ENCODE data around the gene TEAD4. TPM values are rescaled to one million over a fixed set of nuclear protein-coding genes. Genes with fewer than 3 reads are reported as not detected.
A peak's percentile ranks its signal among the peaks of the same experiment; 100 is the strongest.

The TEAD4 gene
- total RNA-seq, 1 donor from 2014 or later, result 30.0 TPM

GRCh38 chr12:2944401-2945047 is 14.7 kb upstream of the TEAD4 start:
- DNase-seq (ENCODE audit: extremely low spot score, unreplicated experiment), result no peak
- H3K27me3 Mint-ChIP-seq (ENCODE audit: unreplicated experiment), result no peaks in the 10 kb centered on the region
- no peaks in the 10 kb centered on the region for H3K4me1 Mint-ChIP-seq (ENCODE audit: unreplicated experiment)
- peaks cover 5% of the 10 kb centered on the region for H3K36me3 Mint-ChIP-seq (ENCODE audit: unreplicated experiment)
- H3K9me3 Mint-ChIP-seq (ENCODE audit: unreplicated experiment), result no peaks in the 10 kb centered on the region
- no peak overlapping the region for H3K4me3 Mint-ChIP-seq (ENCODE audit: unreplicated experiment)
- no peak overlapping the region for H3K27ac Mint-ChIP-seq (ENCODE audit: unreplicated experiment)
- peak; percentile 65 for TF ChIP-seq CTCF (IDR thresholded peaks at IDR 0.05)

- Mint-ChIP-seq H3K4me3 (ENCODE audit: unreplicated experiment) (no peak overlapping the region), H3K36me3 (ENCODE audit: unreplicated experiment) (no peaks in the 10 kb centered on the region), H3K4me1 (ENCODE audit: unreplicated experiment) (no peaks in the 10 kb centered on the region), H3K27ac (ENCODE audit: unreplicated experiment) (no peak overlapping the region), H3K9me3 (ENCODE audit: unreplicated experiment) (no peaks in the 10 kb centered on the region), H3K27me3 (ENCODE audit: unreplicated experiment) (no peaks in the 10 kb centered on the region)
- TF ChIP-seq CTCF (IDR thresholded peaks at IDR 0.05), result no peak
- DNase-seq (ENCODE audit: extremely low spot score, unreplicated experiment), result no peak
Measured at GRCh38 chr12:2949411-2949810, 9.8 kb upstream of the TEAD4 start.

- H3K4me3 Mint-ChIP-seq (ENCODE audit: unreplicated experiment), result no peak overlapping the region
- peaks cover 21% of the 10 kb centered on the region for H3K4me1 Mint-ChIP-seq (ENCODE audit: unreplicated experiment)
- no peak for DNase-seq (ENCODE audit: extremely low spot score, unreplicated experiment)
- TF ChIP-seq CTCF (IDR thresholded peaks at IDR 0.05), result no peak
- H3K27ac Mint-ChIP-seq (ENCODE audit: unreplicated experiment), result no peak overlapping the region
- no peaks in the 10 kb centered on the region for H3K27me3 Mint-ChIP-seq (ENCODE audit: unreplicated experiment)
- H3K36me3 Mint-ChIP-seq (ENCODE audit: unreplicated experiment), result no peaks in the 10 kb centered on the region
- no peaks in the 10 kb centered on the region for H3K9me3 Mint-ChIP-seq (ENCODE audit: unreplicated experiment)
Measured at GRCh38 chr12:2955888-2956287, 3.3 kb upstream of the TEAD4 start.

GRCh38 chr12:2957816-2958431 is 1.3 kb upstream of the TEAD4 start:
- Mint-ChIP-seq H3K27ac (ENCODE audit: unreplicated experiment) (peak overlapping the region; percentile 89), H3K36me3 (ENCODE audit: unreplicated experiment) (no peaks in the 10 kb centered on the region), H3K4me1 (ENCODE audit: unreplicated experiment) (peaks cover 35% of the 10 kb centered on the region), H3K9me3 (ENCODE audit: unreplicated experiment) (no peaks in the 10 kb centered on the region), H3K4me3 (ENCODE audit: unreplicated experiment) (peak overlapping the region; percentile 92), H3K27me3 (ENCODE audit: unreplicated experiment) (no peaks in the 10 kb centered on the region)
- no peak for DNase-seq (ENCODE audit: extremely low spot score, unreplicated experiment)
- no peak for TF ChIP-seq CTCF (IDR thresholded peaks at IDR 0.05)

- peak overlapping the region; percentile 92 for H3K4me3 Mint-ChIP-seq (ENCODE audit: unreplicated experiment)
Measured at GRCh38 chr12:2958432-2959191, 585 bp upstream of the TEAD4 start.

More at GRCh38 chr12:2958432-2959191, 585 bp upstream of the TEAD4 start:
- Mint-ChIP-seq H3K4me1 (ENCODE audit: unreplicated experiment) (peaks cover 41% of the 10 kb centered on the region), H3K9me3 (ENCODE audit: unreplicated experiment) (no peaks in the 10 kb centered on the region), H3K36me3 (ENCODE audit: unreplicated experiment) (no peaks in the 10 kb centered on the region), H3K27me3 (ENCODE audit: unreplicated experiment) (no peaks in the 10 kb centered on the region), H3K27ac (ENCODE audit: unreplicated experiment) (peak overlapping the region; percentile 89)
- no peak for TF ChIP-seq CTCF (IDR thresholded peaks at IDR 0.05)
- peak; percentile 91 for DNase-seq (ENCODE audit: extremely low spot score, unreplicated experiment)
